ENCODE results near the gene CHRND.

DNA sequence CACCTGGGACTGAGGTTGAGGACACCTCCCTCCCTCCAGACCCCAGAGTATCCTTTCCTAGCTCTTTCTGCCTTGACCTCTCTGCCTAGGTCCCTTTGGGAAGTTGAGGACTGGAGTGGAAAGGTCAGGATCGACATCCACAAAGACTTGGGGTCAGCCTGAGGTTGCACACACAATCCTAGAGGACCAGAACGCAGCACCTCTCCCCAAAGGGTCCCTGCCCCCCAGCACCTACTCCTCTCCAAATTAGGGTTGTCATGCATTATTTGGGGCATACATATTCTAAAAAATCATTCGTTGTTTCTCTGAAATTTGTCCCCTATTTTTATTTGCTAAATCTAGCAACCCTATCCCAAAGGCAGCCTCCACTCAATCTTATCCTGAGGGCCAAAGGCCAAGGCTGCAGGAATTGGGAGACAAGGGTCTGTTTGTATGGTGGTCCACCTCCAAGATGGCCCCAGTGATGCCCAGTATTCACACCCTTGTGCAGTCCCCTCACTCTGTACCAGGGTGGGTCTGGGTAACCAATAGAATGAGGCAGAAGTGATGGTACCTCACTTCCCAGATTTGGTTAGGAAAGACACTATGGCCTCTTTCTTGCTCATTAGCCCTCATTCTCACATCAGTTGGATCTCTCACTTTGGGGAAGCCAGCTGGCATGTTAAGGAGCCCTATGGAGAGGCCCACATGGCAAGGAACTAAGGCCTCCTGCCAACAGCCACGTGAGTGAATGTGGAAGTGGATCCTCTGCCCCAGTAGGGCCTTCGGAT is 10.0 kb downstream of the CHRND start:
- TF ChIP-seq CTCF (IDR thresholded peaks at IDR 0.05; ENCODE audit: low read depth, low read length, missing input control) (no peak), RAD21 (IDR thresholded peaks at IDR 0.05) (no peak), ATF3 (IDR thresholded peaks at IDR 0.05) (no peak), SP1 (IDR thresholded peaks at IDR 0.05) (no peak), EGR1 (IDR thresholded peaks at IDR 0.05; ENCODE audit: low read depth in 2 of 2) (no peak)

Data from liver (tissue), 3 donors.